HL-60 (cell line): Measurements from ENCODE around the gene NCEH1.

ENCODE experiments used
- DNase-seq, 2 experiments: peaks; one replicate each; pipeline ENCODE4 v3.0.0-alpha.2; 2010 to 2020; ENCODE audit warnings: low read depth in 1 of 2, low spot score in 1 of 2
- H3K27ac ChIP-seq: fragments of 250-450 bp; sonication (Bioruptor Pico); replicated peaks from 2 replicates; pipeline ENCODE4 v1.5.1; 2020; ENCODE audit warnings: mild to moderate bottlenecking, moderate library complexity
- H3K27me3 ChIP-seq: fragments of 250-450 bp; sonication (Bioruptor Pico); 2 replicates; pipeline ENCODE4 v1.5.1; 2021; ENCODE audit warnings: mild to moderate bottlenecking, moderate library complexity; ENCODE audit not compliant: insufficient read depth, poor library complexity, severe bottlenecking
- H3K4me3 ChIP-seq: replicated peaks from 2 replicates; pipeline ENCODE4 v1.5.1; 2011; ENCODE audit warnings: mild to moderate bottlenecking, control low read depth, low read length; ENCODE audit not compliant: insufficient read depth
- CTCF ChIP-seq: IDR thresholded peaks from one replicate; pipeline ENCODE4 v1.5.1; 2011; ENCODE audit warnings: low read length, control low read depth, inconsistent platforms; ENCODE audit not compliant: insufficient read depth
- GABPA ChIP-seq: IDR thresholded peaks from 2 replicates; pipeline ENCODE4 v1.6.1; 2012; ENCODE audit warnings: low read depth
- POLR2AphosphoS5 ChIP-seq: IDR thresholded peaks from 2 replicates; pipeline ENCODE4 v1.6.1; 2012; ENCODE audit warnings: low read depth
- REST ChIP-seq: IDR thresholded peaks from 2 replicates; pipeline ENCODE4 v1.6.1; 2012; ENCODE audit warnings: low read depth; ENCODE audit not compliant: insufficient replicate concordance
- SPI1 ChIP-seq: IDR thresholded peaks from 2 replicates; pipeline ENCODE4 v1.6.1; 2012; ENCODE audit warnings: low read depth, mild to moderate bottlenecking, borderline replicate concordance

Gene NCEH1

GRCh38 chr3:172641291-172641690, 69.6 kb downstream of the NCEH1 start:
- Histone ChIP-seq H3K27ac (no peak overlapping the region), H3K27me3 (no peaks in the 10 kb centered on the region), H3K4me3 (no peak overlapping the region)
- DNase-seq, result no peak
- TF ChIP-seq GABPA (no peak), REST (no peak), CTCF (no peak), SPI1 (no peak), POLR2AphosphoS5 (no peak)

GRCh38 chr3:172640751-172641150, 70.1 kb downstream of the NCEH1 start:
- no peak overlapping the region for H3K4me3 ChIP-seq
- TF ChIP-seq POLR2AphosphoS5 (no peak), SPI1 (no peak), CTCF (no peak), REST (no peak), GABPA (no peak)
- no peak for DNase-seq
- H3K27me3 ChIP-seq, result no peaks in the 10 kb centered on the region
- H3K27ac ChIP-seq, result no peak overlapping the region

- Histone ChIP-seq H3K27me3 (no peaks in the 10 kb centered on the region), H3K27ac (no peak overlapping the region), H3K4me3 (no peak overlapping the region)
- no peak for TF ChIP-seq REST
- no peak for TF ChIP-seq SPI1
- no peak for TF ChIP-seq GABPA
- TF ChIP-seq CTCF, result no peak
- TF ChIP-seq POLR2AphosphoS5, result no peak
- no peak for DNase-seq
Observed at GRCh38 chr3:172635588-172635987, 75.3 kb downstream of the NCEH1 start.
